Upper lobe of right lung (tissue), 1 donor: Measurements from ENCODE around the gene TTC31. TPM values are rescaled to one million over a fixed set of nuclear protein-coding genes. Genes with fewer than 3 reads are reported as not detected.
"Not testable (repeated sequence)": the region's sequence is repeated elsewhere in the genome, so short reads cannot be mapped to it uniquely, and the experiment has no call there.

Experiments used
- ATAC-seq: fragments of 200-7000 bp; cut with Tn5 transposase; one replicate; pipeline ENCODE4 v1.9.1; 2020; ENCODE audit warnings: mild to moderate bottlenecking, moderate library complexity
- DNase-seq: peaks from one replicate; pipeline ENCODE4 v3.0.0-alpha.2; 2020
- H3K27ac ChIP-seq: fragments of 200-600 bp; one replicate; pipeline ENCODE4 v1.8.0; 2022
- H3K27me3 ChIP-seq: fragments of 200-600 bp; one replicate; pipeline ENCODE4 v1.8.0; 2022; ENCODE audit warnings: mild to moderate bottlenecking
- H3K36me3 ChIP-seq: fragments of 200-600 bp; one replicate; pipeline ENCODE4 v1.8.0; 2022
- H3K4me1 ChIP-seq: fragments of 200-600 bp; one replicate; pipeline ENCODE4 v1.8.0; 2022
- H3K4me3 ChIP-seq: fragments of 200-600 bp; one replicate; pipeline ENCODE4 v1.8.0; 2022; ENCODE audit warnings: mild to moderate bottlenecking
- H3K9me3 ChIP-seq: fragments of 200-600 bp; one replicate; pipeline ENCODE4 v1.8.0; 2022
- CTCF ChIP-seq: fragments of 200-600 bp; IDR thresholded peaks from one replicate; pipeline ENCODE4 v1.8.0; 2022; ENCODE audit warnings: antibody characterized with exemption
- intact Hi-C: fragments of 100-400 bp; cut with DNase I; formaldehyde crosslinking; loops from one replicate; pipeline ENCODE4 v1.11.0; 2022
- total RNA-seq: library from RNA; stranded (reverse); fragmentation: NEBNext Ultra II Directional; extraction: Animal tissue kit (Norgen Biotek cat#: 25700); gene quantifications from one replicate; pipeline ENCODE4 v1.2.1, GENCODE V29; 2021
- donor health status: DM: no; HTN: yes; CAD: no; lungs with severe emphysema.

Gene TTC31
- total RNA-seq, 1 donor from 2014 or later: 23.4 TPM

- H3K9me3 ChIP-seq: no peaks in the 10 kb centered on the region
- DNase-seq: no peak
- peaks cover 27% of the 10 kb centered on the region for H3K36me3 ChIP-seq
- peaks cover 36% of the 10 kb centered on the region for H3K4me1 ChIP-seq
- no peak for ATAC-seq
- H3K4me3 ChIP-seq: peak overlapping the region; percentile 95
- H3K27me3 ChIP-seq: no peaks in the 10 kb centered on the region
- H3K27ac ChIP-seq: peak overlapping the region; percentile 91
- intact Hi-C loops: no loop called here
- TF ChIP-seq CTCF: no peak
Observed at GRCh38 chr2:74481431-74481830, 1.4 kb upstream of the TTC31 start.

DNA sequence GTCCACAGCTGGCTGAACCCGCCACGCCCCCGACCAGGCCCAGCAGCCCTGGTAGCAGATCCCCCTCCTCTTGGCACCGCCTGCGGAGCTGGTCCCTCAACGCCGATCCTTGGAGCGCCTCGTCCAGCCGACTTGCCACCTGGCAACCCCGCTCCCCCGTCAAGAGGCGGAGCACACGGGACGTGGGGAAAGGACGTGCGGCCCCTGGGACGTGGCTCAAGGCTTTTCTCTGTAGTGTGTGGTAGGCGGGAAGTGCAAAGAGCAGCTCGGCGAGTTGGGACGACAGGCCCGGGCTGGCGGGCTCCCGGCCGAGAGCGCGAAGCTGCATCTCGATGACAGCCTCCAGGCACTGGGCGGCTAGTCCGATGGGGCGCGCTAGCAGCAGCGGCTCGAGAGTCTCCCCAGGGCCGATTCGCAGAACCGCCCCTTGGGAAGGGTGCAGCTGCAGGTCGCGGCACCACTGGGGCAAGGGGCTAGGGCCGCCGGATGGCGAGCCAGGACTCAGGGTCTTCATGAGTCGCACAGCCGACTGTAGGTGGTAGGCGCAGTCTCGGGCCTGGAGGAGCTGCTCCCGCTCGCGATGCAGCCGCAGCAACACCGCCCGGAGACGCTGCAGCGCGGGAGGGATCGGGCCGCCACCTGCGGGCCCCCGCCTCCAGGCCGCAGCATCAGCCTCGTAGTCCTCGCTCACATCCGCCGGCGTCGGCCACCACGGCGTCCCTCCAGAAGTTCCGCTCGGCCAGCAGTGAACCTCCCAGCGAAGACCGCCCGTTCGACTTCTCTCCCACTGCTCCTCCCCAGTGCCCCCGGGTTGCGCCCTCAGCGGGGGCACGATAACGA lies 700 bp upstream of the TTC31 start:
- H3K27ac ChIP-seq: peak overlapping the region; percentile 91
- intact Hi-C loops: no loop called here
- H3K9me3 ChIP-seq: no peaks in the 10 kb centered on the region
- H3K27me3 ChIP-seq: no peaks in the 10 kb centered on the region
- H3K4me3 ChIP-seq: peak overlapping the region; percentile 95
- TF ChIP-seq CTCF: no peak
- peaks cover 29% of the 10 kb centered on the region for H3K36me3 ChIP-seq
- DNase-seq (no peak), ATAC-seq (peak; percentile 72)
- H3K4me1 ChIP-seq: peaks cover 29% of the 10 kb centered on the region

- DNase-seq, ATAC-seq, H3K27me3 ChIP-seq, H3K9me3 ChIP-seq, intact Hi-C loops: not testable (repeated sequence)
- Histone ChIP-seq H3K36me3 (peaks cover 29% of the 10 kb centered on the region), H3K27ac (peak overlapping the region; percentile 91), H3K4me1 (peaks cover 24% of the 10 kb centered on the region), H3K4me3 (peak overlapping the region; percentile 95)
Observed at GRCh38 chr2:74483675-74484164, 839 bp downstream of the TTC31 start.

- ATAC-seq (no peak), DNase-seq (no peak)
- Histone ChIP-seq H3K27me3 (no peaks in the 10 kb centered on the region), H3K9me3 (no peaks in the 10 kb centered on the region), H3K36me3 (peaks cover 29% of the 10 kb centered on the region), H3K27ac (no peak overlapping the region), H3K4me1 (peaks cover 19% of the 10 kb centered on the region), H3K4me3 (no peak overlapping the region)
- intact Hi-C loops: no loop called here
- TF ChIP-seq CTCF: no peak
Observed at GRCh38 chr2:74486141-74486540, 3.3 kb downstream of the TTC31 start.

DNA sequence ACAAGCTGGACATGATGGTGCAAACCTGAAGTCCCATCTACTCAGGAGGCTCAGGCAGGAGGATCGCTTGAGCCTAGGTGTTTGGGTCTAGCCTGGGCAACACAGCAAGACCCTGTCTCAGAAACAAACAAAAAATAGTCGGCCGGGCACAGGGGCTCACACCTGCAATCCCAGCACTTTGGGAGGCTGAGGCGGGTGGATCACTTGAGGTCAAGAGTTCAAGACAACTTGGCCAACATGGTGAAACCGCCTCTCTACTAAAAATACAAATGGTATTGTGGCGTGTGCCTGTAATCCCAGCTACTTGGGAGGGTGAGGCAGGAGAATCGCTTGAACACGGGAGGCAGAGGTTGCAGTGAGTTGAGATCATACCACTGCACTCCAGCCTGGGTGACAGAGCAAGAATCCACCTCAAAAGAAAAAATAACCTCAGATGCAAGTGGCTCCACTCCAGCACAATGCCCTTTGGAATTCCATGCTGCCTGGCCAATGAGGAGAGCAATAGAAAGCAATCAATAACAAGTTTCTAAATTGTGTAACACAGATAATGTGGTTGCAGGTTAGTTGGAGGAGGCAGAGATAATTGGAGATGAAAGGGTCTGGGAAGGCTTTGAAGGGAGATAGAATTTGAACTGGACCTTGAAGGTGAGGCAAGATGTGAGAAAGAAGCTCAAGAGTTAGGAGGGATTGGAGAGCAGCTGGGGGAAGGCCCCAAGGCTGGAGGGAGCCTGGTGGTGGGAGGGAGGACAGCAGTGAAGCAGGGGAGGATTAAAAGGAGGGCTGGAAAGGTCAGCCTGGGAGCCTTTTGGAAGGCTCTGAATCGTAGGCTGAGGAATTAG lies 6.0 kb downstream of the TTC31 start:
- H3K36me3 ChIP-seq: peaks cover 56% of the 10 kb centered on the region
- DNase-seq: no peak

More for the DNA sequence above, 6.0 kb downstream of the TTC31 start:
- ATAC-seq: no peak
- H3K27ac ChIP-seq: no peak overlapping the region
- no peak for TF ChIP-seq CTCF
- H3K27me3 ChIP-seq: no peaks in the 10 kb centered on the region
- intact Hi-C loops: no loop called here
- peaks cover 5% of the 10 kb centered on the region for H3K4me1 ChIP-seq
- no peak overlapping the region for H3K4me3 ChIP-seq
- H3K9me3 ChIP-seq: no peaks in the 10 kb centered on the region
